ENCODE results near the gene LIPC. TPM values are rescaled to one million over a fixed set of nuclear protein-coding genes. Genes with fewer than 3 reads are reported as not detected.
A peak's percentile ranks its signal among the peaks of the same experiment; 100 is the strongest.

The LIPC gene
- total and polyA plus RNA-seq, 9 of the 15 experiments (the other 6 are each of a cell fraction or from before 2014, with no cell fraction given) = 0.07 to 0.41 (median 0.11) TPM; not detected in 2

- TF ChIP-seq TFAP4 (CRISPR knock-in tag; IDR thresholded peaks at IDR 0.05; ENCODE audit: borderline replicate concordance) = no peak
- TF ChIP-seq, protein P1, sequence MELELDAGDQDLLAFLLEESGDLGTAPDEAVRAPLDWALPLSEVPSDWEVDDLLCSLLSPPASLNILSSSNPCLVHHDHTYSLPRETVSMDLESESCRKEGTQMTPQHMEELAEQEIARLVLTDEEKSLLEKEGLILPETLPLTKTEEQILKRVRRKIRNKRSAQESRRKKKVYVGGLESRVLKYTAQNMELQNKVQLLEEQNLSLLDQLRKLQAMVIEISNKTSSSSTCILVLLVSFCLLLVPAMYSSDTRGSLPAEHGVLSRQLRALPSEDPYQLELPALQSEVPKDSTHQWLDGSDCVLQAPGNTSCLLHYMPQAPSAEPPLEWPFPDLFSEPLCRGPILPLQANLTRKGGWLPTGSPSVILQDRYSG (tag; conservative IDR thresholded peaks at IDR 0.05; ENCODE audit: low read depth) = no peak
- TF ChIP-seq STAT5A (IDR thresholded peaks at IDR 0.05; ENCODE audit: borderline replicate concordance, low read length) = no peak
These were observed 82.0 kb downstream of the LIPC start (continued) for GRCh38 chr15:58513726-58514336.

- Histone ChIP-seq H3K36me3 (ENCODE audit: control insufficient read depth, insufficient read depth, low read length) (no peaks in the 10 kb centered on the region), H3K9me3 (replicated peaks; ENCODE audit: control insufficient read depth, insufficient read depth, low read depth, low read length) (no peaks in the 10 kb centered on the region), H2AFZ (ENCODE audit: low read depth, low read length) (peak overlapping the region; percentile 91), H4K20me1 (replicated peaks; ENCODE audit: control insufficient read depth, insufficient read depth, low read length) (no peaks in the 10 kb centered on the region), H3K27ac (ENCODE audit: extremely low read depth, low read depth, low read length) (peak overlapping the region; percentile 23; the same call in 1 of the 3 replicates), H3K79me2 (ENCODE audit: control insufficient read depth, insufficient read depth, low read length) (no peaks in the 10 kb centered on the region), H3K27me3 (ENCODE audit: control insufficient read depth in 2 of 2, insufficient read depth in 2 of 2, low read length in 2 of 2) (no peaks in the 10 kb centered on the region; a peak in 1 of 5 replicates), H3K4me1 (replicated peaks in 1 of 2; ENCODE audit: control insufficient read depth in 2 of 2, insufficient read depth in 2 of 2, low read length in 2 of 2) (peaks cover 13 to 40% of the 10 kb centered on the region in 2 experiments; a peak in 4 of 5 replicates), H3K9ac (ENCODE audit: insufficient read depth in 1 of 2, low read depth in 2 of 2, low read length in 2 of 2) (no peak overlapping the region), H3K4me3 (no peak overlapping the region), H3K4me2 (ENCODE audit: insufficient read depth, low read length) (peak overlapping the region; percentile 41), H3K9me1 (ENCODE audit: control insufficient read depth, insufficient read depth, low read length) (no peaks in the 10 kb centered on the region)
- POLR2A ChIA-PET = interaction anchor here (1.9 kb wide), 1 partner anchor 9 kb away, joined by 8 read pairs; no protein-coding TSS in a partner anchor
- ATAC-seq (no peak; the same call in 1 of the 3 replicates), FAIRE-seq (no peak), DNase-seq (ENCODE audit: extremely low read depth in 1 of 4, low spot score in 3 of 4) (peak in 1 of 4 experiments; percentile 38)
- BruUV-seq (replicated peaks) = no TSS peak
- intact Hi-C loops (cut with micrococcal nuclease) (no loop called here), in situ Hi-C loops (cut with MboI) (no loop called here)
- CTCF ChIA-PET (ENCODE audit: low intra/inter-chr PET ratio) = no interaction called here
- WGBS (ENCODE audit: insufficient coverage, low coverage, missing lambda C conversion rate) = 31% methylated on average over 8 of the region's 8 CpGs
- no peak for TF ChIP-seq NFE2L1 (tag; IDR thresholded peaks at IDR 0.05; ENCODE audit: borderline replicate concordance, low read depth)
- no peak for TF ChIP-seq MAFK (IDR thresholded peaks at IDR 0.05; ENCODE audit: low read length)
- no peak for TF ChIP-seq HOXB6 (CRISPR knock-in tag; IDR thresholded peaks at IDR 0.05; ENCODE audit: borderline replicate concordance)
- no peak for TF ChIP-seq PHTF2 (CRISPR knock-in tag; IDR thresholded peaks at IDR 0.05)
- TF ChIP-seq DMBX1 (CRISPR knock-in tag; IDR thresholded peaks at IDR 0.05; ENCODE audit: borderline replicate concordance) = peak; percentile 69; the same call in 1 of the 2 replicates
- TF ChIP-seq ZNF175 (CRISPR knock-in tag; IDR thresholded peaks at IDR 0.05; ENCODE audit: low read depth) = peak; percentile 58; the same call in 1 of the 2 replicates
- TF ChIP-seq KDM1A (IDR thresholded peaks at IDR 0.05) = no peak
- TF ChIP-seq DACH1 (IDR thresholded peaks at IDR 0.05; ENCODE audit: partially characterized antibody) = no peak
- no peak for TF ChIP-seq PHF20 (IDR thresholded peaks at IDR 0.05; ENCODE audit: partially characterized antibody)
- TF ChIP-seq ZNF224 (CRISPR knock-in tag; IDR thresholded peaks at IDR 0.05) = no peak
- no peak for TF ChIP-seq ZNF57 (CRISPR knock-in tag; IDR thresholded peaks at IDR 0.05)
- no peak for TF ChIP-seq GTF2E2 (tag; IDR thresholded peaks at IDR 0.05)
- TF ChIP-seq, protein P2, sequence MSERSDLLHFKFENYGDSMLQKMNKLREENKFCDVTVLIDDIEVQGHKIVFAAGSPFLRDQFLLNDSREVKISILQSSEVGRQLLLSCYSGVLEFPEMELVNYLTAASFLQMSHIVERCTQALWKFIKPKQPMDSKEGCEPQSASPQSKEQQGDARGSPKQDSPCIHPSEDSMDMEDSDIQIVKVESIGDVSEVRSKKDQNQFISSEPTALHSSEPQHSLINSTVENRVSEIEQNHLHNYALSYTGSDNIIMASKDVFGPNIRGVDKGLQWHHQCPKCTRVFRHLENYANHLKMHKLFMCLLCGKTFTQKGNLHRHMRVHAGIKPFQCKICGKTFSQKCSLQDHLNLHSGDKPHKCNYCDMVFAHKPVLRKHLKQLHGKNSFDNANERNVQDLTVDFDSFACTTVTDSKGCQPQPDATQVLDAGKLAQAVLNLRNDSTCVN (CRISPR knock-in tag; IDR thresholded peaks at IDR 0.05) = no peak
- TF ChIP-seq, protein P3, sequence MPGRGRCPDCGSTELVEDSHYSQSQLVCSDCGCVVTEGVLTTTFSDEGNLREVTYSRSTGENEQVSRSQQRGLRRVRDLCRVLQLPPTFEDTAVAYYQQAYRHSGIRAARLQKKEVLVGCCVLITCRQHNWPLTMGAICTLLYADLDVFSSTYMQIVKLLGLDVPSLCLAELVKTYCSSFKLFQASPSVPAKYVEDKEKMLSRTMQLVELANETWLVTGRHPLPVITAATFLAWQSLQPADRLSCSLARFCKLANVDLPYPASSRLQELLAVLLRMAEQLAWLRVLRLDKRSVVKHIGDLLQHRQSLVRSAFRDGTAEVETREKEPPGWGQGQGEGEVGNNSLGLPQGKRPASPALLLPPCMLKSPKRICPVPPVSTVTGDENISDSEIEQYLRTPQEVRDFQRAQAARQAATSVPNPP (IDR thresholded peaks at IDR 0.05; ENCODE audit: borderline replicate concordance, insufficient read depth, insufficient read length) = no peak
- TF ChIP-seq MCM3 (IDR thresholded peaks at IDR 0.05) = no peak
These were observed 84.0 kb downstream of the LIPC start for GRCh38 chr15:58515807-58516206.
